Brain microvascular endothelial cell (primary cell): ENCODE results near the gene ZBTB8B.
"Not testable (repeated sequence)": the region's sequence is repeated elsewhere in the genome, so short reads cannot be mapped to it uniquely, and the experiment has no call there.

ENCODE experiments used
- DNase-seq: peaks from one replicate; pipeline ENCODE4 v3.0.0-alpha.2; 2020
- H3K27ac ChIP-seq: fragments of 250-450 bp; sonication (Bioruptor Pico); 2 replicates; pipeline ENCODE4 v1.5.1; 2020; ENCODE audit warnings: mild to moderate bottlenecking, moderate library complexity
- H3K27me3 ChIP-seq: fragments of 250-450 bp; sonication (Bioruptor Pico); replicated peaks from 2 replicates; pipeline ENCODE4 v1.5.1; 2020; ENCODE audit warnings: mild to moderate bottlenecking
- H3K36me3 ChIP-seq: fragments of 250-450 bp; sonication (Bioruptor Pico); replicated peaks from 2 replicates; pipeline ENCODE4 v1.5.1; 2020; ENCODE audit warnings: mild to moderate bottlenecking
- H3K4me3 ChIP-seq: 2 replicates; pipeline ENCODE4 v1.5.1; 2011; ENCODE audit warnings: low read depth, mild to moderate bottlenecking, control low read depth, low read length, moderate library complexity
- CTCF ChIP-seq: IDR thresholded peaks from 2 replicates; pipeline ENCODE4 v1.5.1; 2011; ENCODE audit warnings: low read depth, mild to moderate bottlenecking, moderate library complexity, low read length, control low read depth, inconsistent platforms; ENCODE audit errors: missing control alignments
- in situ Hi-C: cut with HindIII; loops from 2 replicates; pipeline ENCODE4 v1.10.0; 2017; ENCODE audit warnings: low sequenced_read_pairs, low pct_ligation_motif_present

The ZBTB8B gene

GRCh38 chr1:32454726-32455125 lies 10.1 kb upstream of the ZBTB8B start:
- in situ Hi-C loops, result no loop called here
- no peak overlapping the region for H3K4me3 ChIP-seq
- peak; percentile 55 for DNase-seq
- TF ChIP-seq CTCF, result no peak
- no peak overlapping the region for H3K27ac ChIP-seq
- H3K27me3 ChIP-seq, result no peaks in the 10 kb centered on the region
- no peaks in the 10 kb centered on the region for H3K36me3 ChIP-seq

GRCh38 chr1:32455958-32456357 lies 8.9 kb upstream of the ZBTB8B start:
- in situ Hi-C loops, result no loop called here
- no peak for TF ChIP-seq CTCF
- DNase-seq, result no peak
- Histone ChIP-seq H3K4me3 (no peak overlapping the region), H3K27ac (no peak overlapping the region), H3K27me3 (no peaks in the 10 kb centered on the region), H3K36me3 (no peaks in the 10 kb centered on the region)

GRCh38 chr1:32458798-32459197 lies 6.1 kb upstream of the ZBTB8B start:
- H3K4me3 ChIP-seq, in situ Hi-C loops, H3K27ac ChIP-seq, H3K27me3 ChIP-seq, DNase-seq, H3K36me3 ChIP-seq: not testable (repeated sequence)

DNA sequence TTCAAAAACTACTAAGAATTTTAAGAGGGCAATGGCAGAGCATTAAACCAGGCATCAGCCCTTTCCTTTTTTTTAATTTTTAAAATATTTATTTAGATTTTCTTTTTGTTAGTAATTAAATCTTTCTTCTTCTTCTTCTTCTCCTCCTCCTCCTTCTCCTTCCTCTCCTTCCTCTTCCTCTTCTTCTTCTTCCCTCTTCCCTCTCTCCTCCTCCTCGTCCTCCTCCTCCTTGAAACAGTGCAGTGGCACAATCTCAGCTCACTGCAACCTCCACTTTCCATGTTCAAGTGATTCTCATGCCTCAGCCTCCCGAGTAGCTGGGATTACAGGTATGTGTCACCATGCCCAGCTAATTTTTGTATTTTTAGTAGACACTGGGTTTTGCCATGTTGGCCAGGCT lies 1.9 kb upstream of the ZBTB8B start:
- H3K4me3 ChIP-seq, H3K27ac ChIP-seq, H3K36me3 ChIP-seq, in situ Hi-C loops, DNase-seq: not testable (repeated sequence)
- peaks cover 21% of the 10 kb centered on the region for H3K27me3 ChIP-seq

DNA sequence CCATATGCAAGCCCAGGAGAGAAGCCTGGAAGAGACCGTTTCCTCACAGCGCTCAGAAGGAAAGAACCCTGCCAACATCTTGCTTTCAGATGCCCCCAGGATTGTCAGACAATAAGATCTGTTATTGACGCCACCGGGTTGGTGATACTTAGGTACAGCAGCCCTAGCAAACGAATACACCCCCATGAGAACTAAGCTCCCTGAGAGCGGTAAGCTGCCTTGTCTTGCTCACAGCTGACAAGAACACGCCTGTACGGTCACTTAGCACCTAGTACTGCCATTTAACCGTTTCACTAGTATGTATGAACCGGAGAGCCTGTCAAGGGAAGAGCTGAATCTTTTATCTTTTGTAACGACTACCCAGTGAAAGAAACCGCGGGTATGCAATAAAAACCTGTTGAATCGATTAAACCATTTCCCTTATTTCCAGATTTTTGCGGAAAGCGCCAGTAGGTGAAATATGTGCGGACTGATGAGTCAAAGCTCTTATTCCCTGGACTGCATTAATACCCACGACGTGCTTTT lies 619 bp upstream of the ZBTB8B start:
- peaks cover 21% of the 10 kb centered on the region for H3K27me3 ChIP-seq
- no peak for TF ChIP-seq CTCF
- no peaks in the 10 kb centered on the region for H3K36me3 ChIP-seq
- no peak overlapping the region for H3K27ac ChIP-seq
- in situ Hi-C loops, result no loop called here
- no peak for DNase-seq
- H3K4me3 ChIP-seq, result peak overlapping the region; percentile 56

- Histone ChIP-seq H3K27ac (no peak overlapping the region), H3K4me3 (peak overlapping the region; percentile 56), H3K27me3 (peaks cover 21% of the 10 kb centered on the region), H3K36me3 (no peaks in the 10 kb centered on the region)
- DNase-seq, result no peak
- in situ Hi-C loops, result no loop called here
- TF ChIP-seq CTCF, result no peak
These were observed 684 bp downstream of the ZBTB8B start for GRCh38 chr1:32465578-32465933.

- no peak for DNase-seq
- Histone ChIP-seq H3K4me3 (no peak overlapping the region), H3K36me3 (no peaks in the 10 kb centered on the region), H3K27me3 (peaks cover 21% of the 10 kb centered on the region), H3K27ac (no peak overlapping the region)
- TF ChIP-seq CTCF, result no peak
- in situ Hi-C loops, result no loop called here
These were observed 1.9 kb downstream of the ZBTB8B start for GRCh38 chr1:32466761-32467160.
